AG09319 (cell line): ENCODE results near the gene CD69.
"Not testable (repeated sequence)": the region's sequence is repeated elsewhere in the genome, so short reads cannot be mapped to it uniquely, and the experiment has no call there.

Experiments used
- DNase-seq: peaks from one replicate; pipeline ENCODE4 v3.0.0-alpha.2; 2010; ENCODE audit warnings: low read depth; ENCODE audit errors: extremely low read depth
- CTCF ChIP-seq: IDR thresholded peaks from 2 replicates; pipeline ENCODE4 v1.5.1; 2011; ENCODE audit warnings: low read depth, mild to moderate bottlenecking, inconsistent platforms, low read length, moderate library complexity

Gene CD69

GRCh38 chr12:9717070-9717925, 43.4 kb downstream of the CD69 start:
- no peak for DNase-seq
- TF ChIP-seq CTCF: no peak

GRCh38 chr12:9713032-9713558, 47.6 kb downstream of the CD69 start:
- DNase-seq: not testable (repeated sequence)

- no peak for TF ChIP-seq CTCF
- DNase-seq: no peak
Measured at GRCh38 chr12:9711664-9712063, 49.0 kb downstream of the CD69 start.

- no peak for TF ChIP-seq CTCF
- DNase-seq: no peak
Measured at GRCh38 chr12:9710584-9711375, 49.9 kb downstream of the CD69 start.

- no peak for DNase-seq
- TF ChIP-seq CTCF: no peak
Measured at GRCh38 chr12:9708853-9709252, 51.8 kb downstream of the CD69 start.

- TF ChIP-seq CTCF: peak; percentile 80
- DNase-seq: peak; percentile 24
Measured at GRCh38 chr12:9707864-9708808, 52.6 kb downstream of the CD69 start.

GRCh38 chr12:9707356-9707755, 53.3 kb downstream of the CD69 start:
- no peak for TF ChIP-seq CTCF
- DNase-seq: no peak
